ENCODE results near the gene MARCHF5.

GRCh38 chr10:92290837-92291615 is at the start of gene MARCHF5, which contains the start of gene CPEB3:
- TF ChIP-seq CTCF (conservative IDR thresholded peaks at IDR 0.05; ENCODE audit: low read depth, low read length) (peak; percentile 69), POLR2A (IDR thresholded peaks at IDR 0.05; ENCODE audit: low read depth, low read length) (peak; percentile 70), SMC3 (IDR thresholded peaks at IDR 0.05; ENCODE audit: low read depth, low read length) (peak; percentile 62), ELK1 (IDR thresholded peaks at IDR 0.05; ENCODE audit: borderline replicate concordance, low read depth, low read length) (no peak), RCOR1 (IDR thresholded peaks at IDR 0.05; ENCODE audit: insufficient replicate concordance, low read length) (peak; percentile 71), RFX5 (IDR thresholded peaks at IDR 0.05; ENCODE audit: low read depth, low read length) (no peak), RAD21 (IDR thresholded peaks at IDR 0.05; ENCODE audit: low read length) (peak; percentile 64), USF2 (IDR thresholded peaks at IDR 0.05; ENCODE audit: low read depth, low read length) (no peak), FOS (IDR thresholded peaks at IDR 0.05; ENCODE audit: low read depth, low read length) (no peak), MXI1 (IDR thresholded peaks at IDR 0.05; ENCODE audit: borderline replicate concordance, low read depth, low read length) (peak; percentile 34; the same call in 1 of the 2 replicates)
